ENCODE results near the gene TTC31. TPM values are rescaled to one million over a fixed set of nuclear protein-coding genes. Genes with fewer than 3 reads are reported as not detected.

Gene TTC31
- total RNA-seq, 3 donors from 2014 or later, result 27.2 to 34.1 (median 30.9) TPM

GRCh38 chr2:74534411-74534810, 51.5 kb downstream of the TTC31 start:
- intact Hi-C loops (cut with DNase I, micrococcal nuclease), result loop anchor here in 1 of 2 donors (10.0 kb wide), 1 partner anchor 50 kb away; the partner anchor contains the start of genes CCDC142 and TTC31
- Histone ChIP-seq H3K9me3 (no peaks in the 10 kb centered on the region), H3K36me3 (ENCODE audit: low read depth) (no peaks in the 10 kb centered on the region), H3K4me3 (no peak overlapping the region), H3K4me1 (ENCODE audit: low read depth) (no peaks in the 10 kb centered on the region)
- DNase-seq (no peak), ATAC-seq (no peak)
- TF ChIP-seq CTCF (IDR thresholded peaks at IDR 0.05), result no peak

DNA sequence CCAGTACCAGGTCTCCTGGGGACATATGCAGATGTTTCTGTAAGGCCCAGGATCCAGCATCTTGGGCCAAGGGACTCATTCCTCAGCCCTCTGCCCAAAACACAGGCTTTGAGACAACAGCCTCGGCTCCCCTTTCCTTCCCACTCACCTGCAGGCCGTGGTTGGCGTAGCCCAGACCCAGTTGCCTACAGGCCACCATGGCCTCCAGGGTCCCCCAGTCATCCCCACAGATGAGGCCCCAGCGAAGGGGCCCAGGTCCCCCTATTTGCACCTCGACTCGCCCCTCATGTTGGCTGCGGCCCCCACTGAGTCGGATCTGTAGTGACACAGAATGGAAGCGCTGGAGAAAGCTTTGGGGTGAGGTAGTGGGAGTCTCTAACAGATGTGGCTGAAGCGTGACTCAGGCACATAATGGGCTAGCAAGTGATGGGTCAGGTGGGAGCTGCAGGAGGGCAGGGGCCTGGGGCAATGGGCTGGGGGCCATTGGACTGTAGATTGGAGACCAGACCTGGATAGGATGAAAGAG, 52.6 kb downstream of the TTC31 start:
- intact Hi-C loops (cut with DNase I, micrococcal nuclease), result loop anchor here in 1 of 2 donors (10.0 kb wide), 1 partner anchor 51 kb away; the partner anchor contains the start of genes CCDC142 and TTC31
- DNase-seq (peak in 1 of 3 donors; percentile 44), ATAC-seq (no peak)
- TF ChIP-seq CTCF (IDR thresholded peaks at IDR 0.05), result no peak
- no peak overlapping the region for H3K4me3 ChIP-seq
- no peaks in the 10 kb centered on the region for H3K4me1 ChIP-seq (ENCODE audit: low read depth)
- no peaks in the 10 kb centered on the region for H3K9me3 ChIP-seq
- no peaks in the 10 kb centered on the region for H3K36me3 ChIP-seq (ENCODE audit: low read depth)

- no peaks in the 10 kb centered on the region for H3K9me3 ChIP-seq
- no peaks in the 10 kb centered on the region for H3K4me1 ChIP-seq (ENCODE audit: low read depth)
- no peaks in the 10 kb centered on the region for H3K36me3 ChIP-seq (ENCODE audit: low read depth)
- TF ChIP-seq CTCF (IDR thresholded peaks at IDR 0.05), result no peak
- DNase-seq (peak in 1 of 3 donors; percentile 43), ATAC-seq (no peak)
- no peak overlapping the region for H3K4me3 ChIP-seq
- intact Hi-C loops (cut with DNase I, micrococcal nuclease), result loop anchor here in 1 of 2 donors (10.0 kb wide), 1 partner anchor 52 kb away; the partner anchor contains the start of genes CCDC142 and TTC31
Measured at GRCh38 chr2:74536166-74536950, 53.5 kb downstream of the TTC31 start.

DNA sequence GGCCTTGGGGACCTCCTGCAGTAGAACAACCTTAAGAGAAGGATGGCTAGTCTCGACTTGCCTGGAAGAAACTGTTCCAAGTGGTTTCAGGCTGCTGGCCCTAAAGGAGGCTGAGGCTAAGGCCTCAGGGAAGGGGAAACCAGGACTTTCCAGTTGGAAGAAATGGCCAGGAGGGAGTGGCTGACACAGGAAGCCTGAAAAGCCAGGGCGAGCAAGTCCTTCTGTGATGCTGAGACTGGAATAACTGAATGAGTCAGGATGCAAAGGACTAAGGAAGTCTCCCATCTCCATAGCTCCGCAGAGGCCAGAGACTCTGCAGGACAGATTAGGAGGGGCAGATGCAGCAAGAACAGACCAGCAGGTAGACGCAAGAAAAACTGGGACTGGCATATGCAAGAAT, 54.3 kb downstream of the TTC31 start:
- Histone ChIP-seq H3K4me1 (ENCODE audit: low read depth) (no peaks in the 10 kb centered on the region), H3K36me3 (ENCODE audit: low read depth) (no peaks in the 10 kb centered on the region), H3K4me3 (no peak overlapping the region), H3K9me3 (no peaks in the 10 kb centered on the region)
- intact Hi-C loops (cut with DNase I, micrococcal nuclease), result loop anchor here in 1 of 2 donors (10.0 kb wide), 1 partner anchor 52 kb away; the partner anchor contains the start of genes CCDC142 and TTC31
- ATAC-seq (no peak), DNase-seq (no peak)
- no peak for TF ChIP-seq CTCF (IDR thresholded peaks at IDR 0.05)

DNA sequence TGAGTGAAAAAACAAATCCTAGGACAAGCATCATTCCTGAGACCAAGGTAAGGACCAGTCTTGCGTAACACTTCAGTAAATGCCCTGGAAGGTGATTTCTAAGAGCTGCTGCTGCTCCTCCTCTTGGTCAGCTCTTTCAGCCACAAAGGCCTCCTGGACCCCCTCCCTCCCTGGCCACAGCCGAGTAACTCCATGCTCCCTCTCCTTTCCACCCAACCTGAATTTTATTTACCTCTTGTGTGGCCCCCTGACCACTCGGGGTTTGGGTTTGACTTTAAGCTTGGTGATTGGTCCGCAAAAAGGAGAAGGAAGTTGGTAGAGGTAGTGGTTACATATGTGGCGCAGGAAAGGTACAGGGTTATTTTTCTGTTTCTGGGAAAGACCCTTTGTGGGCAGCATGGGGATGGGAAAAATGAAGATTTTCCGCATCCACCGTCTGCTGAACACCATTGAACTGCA, 56.0 kb downstream of the TTC31 start:
- TF ChIP-seq CTCF (IDR thresholded peaks at IDR 0.05), result no peak
- ATAC-seq (no peak), DNase-seq (no peak)
- H3K4me3 ChIP-seq, result no peak overlapping the region
- intact Hi-C loops (cut with DNase I, micrococcal nuclease), result loop anchor here in 1 of 2 donors (10.0 kb wide), 1 partner anchor 54 kb away; the partner anchor contains the start of genes CCDC142 and TTC31
- H3K9me3 ChIP-seq, result no peaks in the 10 kb centered on the region
- no peaks in the 10 kb centered on the region for H3K36me3 ChIP-seq (ENCODE audit: low read depth)
- no peaks in the 10 kb centered on the region for H3K4me1 ChIP-seq (ENCODE audit: low read depth)

Data from mucosa of descending colon (tissue), 3 donors.